CD4-positive, alpha-beta T cell treated with Interleukin-6 for 4 hours (primary cell): ENCODE results near the gene MRGPRX2.
A peak's percentile ranks its signal among the peaks of the same experiment; 100 is the strongest.

Experiments used
- DNase-seq: peaks from one replicate; pipeline ENCODE4 v3.0.0-alpha.2; 2020; ENCODE audit warnings: mixed read lengths

The MRGPRX2 gene

GRCh38 chr11:19073454-19074415 lies 13.2 kb upstream of the MRGPRX2 start:
- DNase-seq: no peak

- no peak for DNase-seq
These were observed 11.9 kb upstream of the MRGPRX2 start for GRCh38 chr11:19072464-19072863.

GRCh38 chr11:19071255-19071654 lies 10.7 kb upstream of the MRGPRX2 start:
- peak; percentile 58 for DNase-seq

GRCh38 chr11:19059833-19060232 lies 684 bp downstream of the MRGPRX2 start:
- no peak for DNase-seq

- no peak for DNase-seq
These were observed 4.6 kb downstream of the MRGPRX2 start for GRCh38 chr11:19055905-19056304.

GRCh38 chr11:19055016-19055415 lies 5.5 kb downstream of the MRGPRX2 start:
- no peak for DNase-seq

- DNase-seq: no peak
These were observed 6.6 kb downstream of the MRGPRX2 start for GRCh38 chr11:19053909-19054308.

- DNase-seq: no peak
These were observed 10.2 kb downstream of the MRGPRX2 start for GRCh38 chr11:19050281-19050680.

- no peak for DNase-seq
These were observed 11.2 kb downstream of the MRGPRX2 start for GRCh38 chr11:19049351-19049750.

- DNase-seq: no peak
These were observed 20.5 kb downstream of the MRGPRX2 start for GRCh38 chr11:19040051-19040450.

GRCh38 chr11:19039409-19039808 lies 21.1 kb downstream of the MRGPRX2 start:
- DNase-seq: no peak

- DNase-seq: no peak
These were observed 27.5 kb downstream of the MRGPRX2 start for GRCh38 chr11:19032990-19033389.

- DNase-seq: no peak
These were observed 32.5 kb downstream of the MRGPRX2 start for GRCh38 chr11:19027829-19028595.

GRCh38 chr11:19026862-19027261 lies 33.7 kb downstream of the MRGPRX2 start:
- DNase-seq: no peak

GRCh38 chr11:19025481-19026406 lies 34.8 kb downstream of the MRGPRX2 start:
- no peak for DNase-seq

GRCh38 chr11:19020831-19021230 lies 39.7 kb downstream of the MRGPRX2 start:
- DNase-seq: no peak

GRCh38 chr11:19018901-19019300 lies 41.6 kb downstream of the MRGPRX2 start:
- no peak for DNase-seq

GRCh38 chr11:19013181-19013857 lies 47.2 kb downstream of the MRGPRX2 start:
- DNase-seq: no peak

GRCh38 chr11:19012636-19013035 lies 47.9 kb downstream of the MRGPRX2 start:
- DNase-seq: no peak
